Spleen (tissue), 11 donors: ENCODE results near the gene SORCS2. TPM values are rescaled to one million over a fixed set of nuclear protein-coding genes. Genes with fewer than 3 reads are reported as not detected.

Source experiments
- DNase-seq: peaks from one replicate; pipeline ENCODE4 v3.0.0-alpha.2; 2020
- H3K27ac ChIP-seq, 8 donors: fragments of 200-600 bp; sonication (generic) in 7 of 8; 1 replicate in 4 of 8; 2 replicates in 4 of 8; pipeline versions ENCODE4 v1.5.0 to v1.8.0; 2016 to 2021; ENCODE audit warnings: inconsistent platforms in 4 of 8, mild to moderate bottlenecking in 4 of 8, moderate library complexity in 1 of 8
- H3K27me3 ChIP-seq, 7 donors: fragments of 200-600 bp; sonication (generic) in 6 of 7; replicated peaks in 1 of 7; 1 replicate in 4 of 7; 2 replicates in 3 of 7; pipeline versions ENCODE4 v1.5.0 to v1.8.0; 2016 to 2021; ENCODE audit warnings: inconsistent platforms in 3 of 7, mild to moderate bottlenecking in 1 of 7
- H3K36me3 ChIP-seq, 6 donors: fragments of 200-600 bp; sonication (generic) in 5 of 6; 1 replicate in 4 of 6; 2 replicates in 2 of 6; pipeline versions ENCODE4 v1.5.0 to v1.8.0; 2016 to 2021; ENCODE audit warnings: inconsistent platforms in 2 of 6
- H3K4me1 ChIP-seq, 6 donors: fragments of 200-600 bp; sonication (generic) in 5 of 6; 1 replicate in 3 of 6; 2 replicates in 3 of 6; pipeline versions ENCODE4 v1.5.0 to v1.8.0; 2016 to 2021; ENCODE audit warnings: inconsistent platforms in 3 of 6
- H3K4me3 ChIP-seq, 8 donors: fragments of 200-600 bp; sonication (generic) in 7 of 8; 1 replicate in 4 of 8; 2 replicates in 4 of 8; pipeline versions ENCODE4 v1.5.0 to v1.8.0; 2016 to 2021; ENCODE audit warnings: inconsistent platforms in 4 of 8, mild to moderate bottlenecking in 4 of 8, moderate library complexity in 2 of 8
- H3K9me3 ChIP-seq, 8 donors: fragments of 200-600 bp; sonication (generic) in 7 of 8; 1 replicate in 4 of 8; 2 replicates in 4 of 8; pipeline versions ENCODE4 v1.5.0 to v1.8.0; 2016 to 2021; ENCODE audit warnings: inconsistent platforms in 4 of 8
- CTCF ChIP-seq, 11 experiments: fragments of 200-600 bp in 7 of 11; fragments of 450-650 bp in 4 of 11; sonication (generic) in 4 of 11; IDR thresholded peaks in 8 of 11; conservative IDR thresholded peaks in 3 of 11; 1 replicate in 7 of 11; 2 replicates in 4 of 11; pipeline versions ENCODE4 v1.4.0 to v1.8.0; 2016 to 2021; ENCODE audit warnings: antibody characterized with exemption in 11 of 11, inconsistent platforms in 4 of 11, mild to moderate bottlenecking in 1 of 11
- POLR2A ChIP-seq, 3 donors: fragments of 450-650 bp; IDR thresholded peaks; one replicate each; pipeline ENCODE4 v1.5.1; 2017; ENCODE audit warnings: antibody characterized with exemption in 3 of 3, mild to moderate bottlenecking in 1 of 3
- POLR2AphosphoS5 ChIP-seq, 3 donors: sonication (generic); formaldehyde crosslinking; IDR thresholded peaks; one replicate each; pipeline ENCODE4 v1.5.1; 2017; ENCODE audit warnings: antibody characterized with exemption in 3 of 3
- WGBS, 5 donors: extraction: QIAGEN DNeasy Blood & Tissue Kit in 3 of 5; methylation state at CpG; one replicate each; pipeline versions ENCODE4 v1.1.5 to v1.1.7; 2013 to 2018; 5-methylcytosine and 5-hydroxymethylcytosine counted together
- intact Hi-C: fragments of 100-400 bp; cut with DNase I; formaldehyde crosslinking; loops from one replicate; pipeline ENCODE4 v1.15.0; 2023; ENCODE audit warnings: low total_unique reads
- polyA plus RNA-seq, 3 donors: library from polyadenylated mRNA; stranded (reverse); fragments of 200-250 nt; gene quantifications; one replicate each; pipeline ENCODE4 v1.2.1, GENCODE V29; 2013
- total RNA-seq, 7 donors: library from RNA; depleted of rRNA in 3 of 7; stranded (reverse); fragments of >200 nt in 3 of 7; fragmentation: NEBNext Ultra II Directional in 4 of 7; extraction: Animal tissue kit (Norgen Biotek cat#: 25700) in 4 of 7; gene quantifications; one replicate each; pipeline versions ENCODE4 v1.1.0 to v1.2.1, GENCODE V29; 2016 to 2021
- donor health status: healthy with polysubstance abuse.
- donor health status: DM: no; HTN: no; CAD: no; lungs with moderate emphysema.
- donor health status: DM: no; HTN: no; CAD: no.
- donor health status: Bipolar disorder and iron deficiency.
- donor health status: healthy.
- donor health status: DM: no; HTN: no; CAD: no.
- donor health status: DM: yes; HTN: yes; CAD: no.

The SORCS2 gene
- total and polyA plus RNA-seq, 10 donors = 0.33 to 1.6 (median 0.60) TPM

GRCh38 chr4:7612311-7612897, 420.1 kb downstream of the SORCS2 start:
- DNase-seq = no peak
- intact Hi-C loops = no loop called here
- Histone ChIP-seq H3K36me3 (no peaks in the 10 kb centered on the region), H3K4me3 (no peak overlapping the region), H3K9me3 (no peaks in the 10 kb centered on the region), H3K27me3 (peaks cover 0 to 17% (median 0%) of the 10 kb centered on the region in 7 donors), H3K4me1 (no peaks in the 10 kb centered on the region), H3K27ac (no peak overlapping the region)
- TF ChIP-seq CTCF (IDR thresholded peaks at IDR 0.05 in 8 of 11, conservative IDR thresholded peaks at IDR 0.05 in 3 of 11) (no peak), POLR2AphosphoS5 (IDR thresholded peaks at IDR 0.05) (no peak), POLR2A (IDR thresholded peaks at IDR 0.05) (no peak)
- WGBS, 5 donors = 83 to 93% (median 91%) methylated on average over 16 of the region's 16 CpGs

- Histone ChIP-seq H3K4me1 (no peaks in the 10 kb centered on the region), H3K36me3 (no peaks in the 10 kb centered on the region), H3K27me3 (peaks cover 0 to 31% (median 0%) of the 10 kb centered on the region in 7 donors), H3K4me3 (no peak overlapping the region), H3K27ac (no peak overlapping the region), H3K9me3 (no peaks in the 10 kb centered on the region)
- no peak for DNase-seq
- WGBS, 5 donors = 90 to 98% (median 93%) methylated on average over 1 of the region's 1 CpG
- TF ChIP-seq POLR2A (IDR thresholded peaks at IDR 0.05) (no peak), CTCF (IDR thresholded peaks at IDR 0.05 in 8 of 11, conservative IDR thresholded peaks at IDR 0.05 in 3 of 11) (no peak), POLR2AphosphoS5 (IDR thresholded peaks at IDR 0.05) (no peak)
- intact Hi-C loops = no loop called here
Observed at GRCh38 chr4:7614350-7614949, 422.1 kb downstream of the SORCS2 start.

GRCh38 chr4:7616193-7616592, 423.9 kb downstream of the SORCS2 start:
- WGBS, 5 donors = 85 to 94% (median 87%) methylated on average over 3 of the region's 3 CpGs
- TF ChIP-seq CTCF (IDR thresholded peaks at IDR 0.05 in 8 of 11, conservative IDR thresholded peaks at IDR 0.05 in 3 of 11) = no peak
- no peaks in the 10 kb centered on the region for H3K36me3 ChIP-seq

GRCh38 chr4:7618361-7618760, 426.0 kb downstream of the SORCS2 start:
- Histone ChIP-seq H3K36me3 (no peaks in the 10 kb centered on the region), H3K4me1 (no peaks in the 10 kb centered on the region), H3K27me3 (peaks cover 0 to 53% (median 0%) of the 10 kb centered on the region in 7 donors), H3K27ac (no peak overlapping the region), H3K4me3 (no peak overlapping the region), H3K9me3 (no peaks in the 10 kb centered on the region)
- 76 to 83% (median 81%) methylated on average over 9 of the region's 9 CpGs for WGBS, 5 donors
- DNase-seq = no peak
- intact Hi-C loops = no loop called here
- TF ChIP-seq POLR2A (IDR thresholded peaks at IDR 0.05) = no peak
- no peak for TF ChIP-seq CTCF (IDR thresholded peaks at IDR 0.05 in 8 of 11, conservative IDR thresholded peaks at IDR 0.05 in 3 of 11)
- no peak for TF ChIP-seq POLR2AphosphoS5 (IDR thresholded peaks at IDR 0.05)

More at GRCh38 chr4:7616193-7616592, 423.9 kb downstream of the SORCS2 start:
- H3K27ac ChIP-seq = no peak overlapping the region
- DNase-seq = no peak
- intact Hi-C loops = no loop called here
- H3K9me3 ChIP-seq = no peaks in the 10 kb centered on the region
- peaks cover 0 to 35% (median 0%) of the 10 kb centered on the region in 7 donors for H3K27me3 ChIP-seq
- H3K4me1 ChIP-seq = no peaks in the 10 kb centered on the region
- no peak overlapping the region for H3K4me3 ChIP-seq
